GM13977 (cell line): ENCODE data around the gene SLC23A1.

Experiments
- DNase-seq: peaks from one replicate; pipeline ENCODE4 v3.0.0; 2012; ENCODE audit warnings: low spot score
- in situ Hi-C: fragments of 300-500 bp; cut with MboI; formaldehyde crosslinking; loops from one replicate; pipeline ENCODE4 v1.12.0; 2022; ENCODE audit warnings: low sequenced_read_pairs, low pct_unique_long_range_greater_than_20kb, mixed read lengths, inconsistent platforms; ENCODE audit not compliant: unreplicated experiment
- TF ChIP-seq, protein P1 (sequence below): IDR thresholded peaks from 2 replicates; pipeline ENCODE4 v1.5.1; 2012; ENCODE audit warnings: mild to moderate bottlenecking, control low read depth; ENCODE audit not compliant: insufficient read depth; ENCODE audit errors: extremely low read depth, missing control alignments

The SLC23A1 gene

DNA sequence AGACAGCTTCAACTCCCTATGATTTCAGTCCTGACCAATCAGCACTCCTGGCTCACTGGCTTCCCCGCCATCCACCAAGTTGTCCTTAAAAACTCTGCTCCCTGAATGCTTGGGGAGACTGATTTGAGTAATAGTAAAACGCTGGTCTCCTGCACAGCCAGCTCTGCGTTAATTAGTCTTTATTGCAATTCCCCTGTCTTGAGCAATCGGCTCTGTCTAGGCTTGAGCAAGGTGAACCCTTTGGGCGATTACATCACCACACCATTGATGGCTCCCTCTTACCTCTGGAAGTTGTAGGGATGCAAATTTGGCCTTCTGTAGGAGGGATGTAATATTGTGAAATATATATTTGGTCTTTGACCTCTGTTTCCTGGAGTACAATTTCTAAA lies 2.9 kb upstream of the SLC23A1 start:
- in situ Hi-C loops, result no loop called here
- TF ChIP-seq, protein P1, sequence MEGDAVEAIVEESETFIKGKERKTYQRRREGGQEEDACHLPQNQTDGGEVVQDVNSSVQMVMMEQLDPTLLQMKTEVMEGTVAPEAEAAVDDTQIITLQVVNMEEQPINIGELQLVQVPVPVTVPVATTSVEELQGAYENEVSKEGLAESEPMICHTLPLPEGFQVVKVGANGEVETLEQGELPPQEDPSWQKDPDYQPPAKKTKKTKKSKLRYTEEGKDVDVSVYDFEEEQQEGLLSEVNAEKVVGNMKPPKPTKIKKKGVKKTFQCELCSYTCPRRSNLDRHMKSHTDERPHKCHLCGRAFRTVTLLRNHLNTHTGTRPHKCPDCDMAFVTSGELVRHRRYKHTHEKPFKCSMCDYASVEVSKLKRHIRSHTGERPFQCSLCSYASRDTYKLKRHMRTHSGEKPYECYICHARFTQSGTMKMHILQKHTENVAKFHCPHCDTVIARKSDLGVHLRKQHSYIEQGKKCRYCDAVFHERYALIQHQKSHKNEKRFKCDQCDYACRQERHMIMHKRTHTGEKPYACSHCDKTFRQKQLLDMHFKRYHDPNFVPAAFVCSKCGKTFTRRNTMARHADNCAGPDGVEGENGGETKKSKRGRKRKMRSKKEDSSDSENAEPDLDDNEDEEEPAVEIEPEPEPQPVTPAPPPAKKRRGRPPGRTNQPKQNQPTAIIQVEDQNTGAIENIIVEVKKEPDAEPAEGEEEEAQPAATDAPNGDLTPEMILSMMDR, result no peak
- no peak for DNase-seq

DNA sequence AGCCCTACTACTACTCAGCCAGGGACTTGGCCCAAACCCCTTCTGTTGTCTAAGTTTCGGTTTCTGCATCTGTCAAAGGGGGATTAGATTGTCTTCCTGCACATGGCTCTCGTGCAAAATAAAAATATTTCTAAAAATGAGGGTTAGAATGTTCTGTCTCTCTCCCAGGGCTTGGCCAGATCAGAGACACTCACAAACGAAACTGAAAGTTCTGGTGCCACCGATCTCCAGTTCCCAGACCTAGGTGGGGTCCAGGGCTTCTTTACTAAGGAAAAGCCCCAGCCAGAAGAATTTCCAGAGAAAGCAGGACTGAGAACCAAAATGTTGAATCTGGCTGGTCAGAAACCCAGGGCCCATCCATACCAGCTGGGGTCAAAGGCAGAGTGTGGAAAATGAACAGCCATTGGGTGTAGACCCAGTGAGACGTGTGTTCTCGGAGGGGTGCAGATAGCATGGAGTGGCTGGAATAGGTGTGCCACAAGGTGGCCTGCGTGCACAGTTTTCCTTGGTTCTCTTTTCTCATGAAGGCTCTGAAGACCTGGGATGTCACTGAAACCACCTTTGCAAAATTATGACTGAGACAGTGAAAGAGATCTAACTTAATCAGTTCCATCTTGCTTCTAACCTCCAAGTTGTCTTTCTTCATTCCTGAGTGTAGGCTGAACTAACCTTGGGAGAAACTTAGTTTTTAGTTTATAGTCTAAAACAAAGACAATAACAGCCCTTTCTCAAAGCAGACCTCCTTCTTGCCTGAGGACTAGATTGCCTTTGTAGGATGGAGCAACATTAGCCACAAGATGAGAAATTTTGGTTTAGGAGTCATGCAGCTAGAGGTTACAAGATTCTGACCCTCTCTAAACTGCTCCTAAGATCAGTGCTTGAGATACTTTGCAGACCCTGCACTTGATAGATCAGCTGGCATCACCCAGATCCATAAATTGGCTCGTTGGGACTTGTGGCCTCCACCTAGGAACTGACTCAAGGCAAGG lies 2.3 kb upstream of the SLC23A1 start:
- peak; percentile 63 for DNase-seq
- in situ Hi-C loops, result no loop called here

DNA sequence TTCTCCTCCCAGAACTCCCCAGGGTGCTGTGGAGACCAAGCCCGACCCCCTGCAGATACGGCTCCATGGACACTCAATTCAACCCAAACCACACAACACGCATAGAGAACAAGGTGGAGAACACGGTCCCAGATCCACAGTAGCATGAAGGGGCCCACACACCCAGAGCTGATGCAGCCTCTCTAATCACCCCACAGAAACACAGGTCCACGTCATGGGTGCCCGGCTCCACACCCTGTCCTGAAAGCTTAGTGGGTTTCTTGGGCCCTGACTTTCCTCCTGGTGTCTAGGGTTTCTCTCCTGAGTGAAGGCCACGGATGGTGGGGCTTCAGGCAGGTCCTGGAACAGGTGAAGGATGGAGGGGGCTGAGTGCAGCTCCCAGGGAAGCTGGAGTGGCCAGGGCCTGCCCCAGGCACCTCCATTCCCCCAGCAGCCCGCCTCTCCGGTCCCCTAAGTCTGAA lies 1.5 kb upstream of the SLC23A1 start:
- in situ Hi-C loops, result no loop called here
- TF ChIP-seq, protein P1, result no peak
- no peak for DNase-seq

More for the DNA sequence above, 2.3 kb upstream of the SLC23A1 start:
- TF ChIP-seq, protein P1, result peak; percentile 31

DNA sequence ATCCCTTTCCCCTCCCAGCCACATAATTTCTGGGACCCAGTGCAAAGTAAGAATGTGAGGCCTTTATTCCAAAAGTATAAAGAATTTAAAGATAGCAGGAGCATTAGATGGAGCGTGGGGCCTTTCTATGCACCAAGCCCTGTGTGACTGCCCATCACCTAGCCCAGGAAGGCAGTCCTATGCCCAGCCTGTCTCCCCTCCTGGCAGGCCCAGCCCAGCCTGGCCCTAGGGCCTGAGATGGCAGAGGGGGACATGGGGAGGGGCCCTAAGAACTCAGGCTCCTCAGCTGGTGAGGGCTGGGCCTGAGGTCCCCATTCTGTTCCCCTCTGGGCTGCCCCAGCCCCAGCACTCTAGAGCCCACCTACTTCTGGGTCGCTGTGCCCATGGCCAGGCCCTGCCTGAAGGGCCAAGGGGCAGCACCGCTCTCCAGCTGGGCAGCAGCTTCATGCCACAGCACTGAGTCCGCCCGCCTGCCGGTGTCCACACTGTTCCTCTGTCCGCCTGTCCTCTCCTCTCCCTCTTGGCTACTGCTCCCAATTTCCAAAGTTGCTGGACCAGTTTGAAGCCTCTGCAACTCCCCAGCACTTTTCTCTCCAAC lies 995 bp upstream of the SLC23A1 start:
- DNase-seq, result no peak
- TF ChIP-seq, protein P1, result no peak
- in situ Hi-C loops, result no loop called here

DNA sequence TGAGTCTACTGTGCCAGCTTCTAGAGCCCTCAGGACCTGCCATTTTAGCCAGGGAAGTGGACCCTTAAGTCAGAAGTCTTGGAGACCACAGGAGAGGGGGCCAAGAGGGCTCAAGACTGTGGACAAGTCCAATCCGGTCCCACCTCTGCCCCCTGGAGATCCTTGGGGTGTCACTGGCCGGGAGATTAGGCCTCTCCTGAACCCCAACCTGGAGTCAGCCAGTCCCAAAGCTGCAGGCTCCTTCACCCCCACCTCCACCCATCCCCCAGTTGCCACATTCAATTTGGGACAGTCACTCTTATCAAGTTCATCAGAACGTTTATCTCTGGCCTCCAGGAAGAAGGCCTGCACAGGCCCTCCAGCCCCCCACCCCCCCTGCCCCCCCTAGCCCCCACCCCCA lies 290 bp downstream of the SLC23A1 start:
- TF ChIP-seq, protein P1, result no peak
- no peak for DNase-seq

DNA sequence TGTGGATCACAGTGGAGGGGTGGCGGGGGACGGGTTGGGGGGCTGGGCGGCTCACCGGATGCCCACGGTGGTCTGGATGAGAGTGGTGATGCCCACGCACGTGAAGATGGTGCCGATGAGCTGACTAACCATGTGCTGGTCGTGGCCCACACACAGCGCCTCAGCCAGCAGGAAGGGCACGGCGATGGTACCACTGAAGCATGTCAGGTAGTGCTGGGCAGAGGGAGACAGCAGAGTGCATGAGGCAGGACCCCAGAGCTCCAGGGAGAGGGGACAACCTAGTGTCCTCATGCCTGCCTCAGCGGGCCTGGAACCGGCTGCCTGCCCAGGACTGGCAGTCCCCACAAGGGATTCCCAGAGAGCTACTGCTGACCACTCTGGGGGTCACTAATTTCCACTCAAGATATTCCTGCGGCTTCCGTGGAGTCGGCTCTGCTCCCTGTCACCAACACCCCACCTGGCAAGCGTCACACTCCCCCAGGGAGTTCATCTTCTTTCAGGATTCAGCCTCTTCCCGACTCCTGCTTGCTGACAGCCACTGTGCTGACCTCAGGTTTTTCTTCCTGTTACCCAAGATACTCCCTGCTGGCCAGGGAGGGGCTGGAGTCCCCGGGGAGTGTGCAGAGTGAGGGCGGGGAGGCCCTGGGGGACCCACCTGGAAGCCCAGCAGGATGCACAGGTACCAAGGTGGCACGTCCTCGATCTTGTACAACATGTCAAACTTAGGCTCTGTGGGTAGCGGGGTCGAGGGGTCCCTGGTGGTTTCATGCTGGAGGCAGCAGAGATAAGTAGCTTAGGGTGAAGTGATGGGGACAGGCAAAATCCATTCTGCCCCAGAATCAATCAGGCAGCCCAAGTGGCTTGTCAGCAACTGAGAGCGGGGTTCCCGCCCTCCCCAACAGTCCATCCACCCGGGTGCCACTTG lies 998 bp downstream of the SLC23A1 start:
- in situ Hi-C loops, result no loop called here
- DNase-seq, result no peak
- TF ChIP-seq, protein P1, result no peak

More for the DNA sequence above, 290 bp downstream of the SLC23A1 start:
- in situ Hi-C loops, result no loop called here
